HEK293 (cell line): ENCODE data around the gene ATF6.

Experiments used
- CTCF ChIP-seq: fragments of 450-650 bp; formaldehyde crosslinking; IDR thresholded peaks from 2 replicates; pipeline ENCODE4 v1.5.1; 2016; ENCODE audit warnings: missing biosample characterization, missing genetic modification characterization
- GLIS1 ChIP-seq: fragments of 450-650 bp; formaldehyde crosslinking; IDR thresholded peaks from 2 replicates; pipeline ENCODE4 v1.5.1; 2016; ENCODE audit warnings: missing biosample characterization, missing genetic modification characterization
- TCF7L2 ChIP-seq: IDR thresholded peaks from 2 replicates; pipeline ENCODE4 v1.6.1; 2011; ENCODE audit warnings: low read depth, mild to moderate bottlenecking, inconsistent platforms, low read length, moderate library complexity, borderline replicate concordance
- ZBTB1 ChIP-seq: fragments of 450-650 bp; formaldehyde crosslinking; IDR thresholded peaks from 2 replicates; pipeline ENCODE4 v1.5.1; 2016; ENCODE audit warnings: missing biosample characterization, missing genetic modification characterization
- ZNF155 ChIP-seq: fragments of 450-650 bp; formaldehyde crosslinking; IDR thresholded peaks from 2 replicates; pipeline ENCODE4 v1.5.1; 2016; ENCODE audit warnings: missing biosample characterization, missing genetic modification characterization
- ZNF211 ChIP-seq: fragments of 450-650 bp; formaldehyde crosslinking; IDR thresholded peaks from 2 replicates; pipeline ENCODE4 v1.5.1; 2016; ENCODE audit warnings: low read depth, missing biosample characterization, missing genetic modification characterization
- ZNF302 ChIP-seq: fragments of 450-650 bp; formaldehyde crosslinking; IDR thresholded peaks from 2 replicates; pipeline ENCODE4 v1.5.1; 2016; ENCODE audit warnings: missing biosample characterization, missing genetic modification characterization, low read depth
- ZNF423 ChIP-seq: fragments of 450-650 bp; formaldehyde crosslinking; IDR thresholded peaks from 2 replicates; pipeline ENCODE4 v1.5.1; 2016; ENCODE audit warnings: missing biosample characterization, missing genetic modification characterization
- ZNF701 ChIP-seq: fragments of 450-650 bp; formaldehyde crosslinking; IDR thresholded peaks from 2 replicates; pipeline ENCODE4 v1.5.1; 2016; ENCODE audit warnings: missing biosample characterization, missing genetic modification characterization
- ZNF792 ChIP-seq: fragments of 450-650 bp; formaldehyde crosslinking; IDR thresholded peaks from 2 replicates; pipeline ENCODE4 v1.5.1; 2016; ENCODE audit warnings: missing biosample characterization, missing genetic modification characterization

DNA sequence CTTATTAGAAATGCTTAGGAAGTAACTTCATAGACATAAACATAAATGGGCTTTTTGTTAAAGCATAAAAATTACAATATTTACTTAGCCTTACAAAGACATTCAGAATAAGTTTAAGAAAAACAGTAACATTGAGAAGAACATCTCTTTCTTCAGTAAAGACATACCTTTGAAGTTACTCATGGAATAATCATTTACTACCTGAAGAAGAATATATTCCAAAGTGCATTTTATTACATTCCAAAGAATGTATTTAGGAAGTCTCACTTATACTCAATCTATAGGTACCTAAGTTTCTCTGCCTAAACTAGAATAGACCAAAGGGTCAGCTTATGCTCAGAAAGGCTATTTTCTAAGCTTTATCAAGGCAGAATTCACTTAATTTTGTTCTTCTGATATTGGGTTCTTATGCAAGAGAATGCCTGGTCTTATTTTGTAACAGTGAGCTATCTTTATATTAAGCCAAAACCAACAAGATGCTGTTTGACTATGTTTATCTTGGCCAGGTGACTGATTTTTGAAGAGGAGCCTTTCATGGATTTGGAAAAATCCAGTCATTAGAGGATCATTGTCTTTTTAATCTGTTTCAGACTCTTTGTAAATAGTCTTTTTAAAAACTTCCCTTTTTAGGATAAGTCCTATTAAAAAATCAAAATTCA, 147.5 kb downstream of the ATF6 start:
- TF ChIP-seq CTCF (tag by site-specific recombination) = no peak
- TF ChIP-seq GLIS1 = no peak
- TF ChIP-seq ZBTB1 (tag by site-specific recombination) = no peak
- no peak for TF ChIP-seq TCF7L2
- no peak for TF ChIP-seq ZNF155 (tag by site-specific recombination)
- TF ChIP-seq ZNF211 (tag by site-specific recombination) = no peak
- no peak for TF ChIP-seq ZNF302 (tag by site-specific recombination)
- TF ChIP-seq ZNF423 (tag by site-specific recombination) = no peak
- TF ChIP-seq ZNF701 (tag by site-specific recombination) = no peak
- no peak for TF ChIP-seq ZNF792 (tag by site-specific recombination)
